Tibial artery (tissue), 4 donors: Measurements from ENCODE around the gene CXCR1.
A peak's percentile ranks its signal among the peaks of the same experiment; 100 is the strongest.

Experiments
- DNase-seq, 2 donors: peaks; one replicate each; pipeline ENCODE4 v3.0.0-alpha.2; 2019
- H3K27ac ChIP-seq, 2 donors: fragments of 200-600 bp; sonication (generic) in 1 of 2; 1 replicate in 1 of 2; 2 replicates in 1 of 2; pipeline ENCODE4 v1.5.1; 2018 to 2019; ENCODE audit warnings: mild to moderate bottlenecking in 1 of 2
- H3K27me3 ChIP-seq, 2 donors: fragments of 200-600 bp; sonication (generic) in 1 of 2; one replicate each; pipeline versions ENCODE4 v1.5.1 to v1.6.0; 2016 to 2019
- H3K36me3 ChIP-seq, 3 donors: fragments of 200-600 bp; sonication (generic) in 2 of 3; one replicate each; pipeline ENCODE4 v1.5.1; 2016 to 2019; ENCODE audit warnings: mild to moderate bottlenecking in 2 of 3
- H3K4me1 ChIP-seq, 4 donors: fragments of 200-600 bp; sonication (generic) in 2 of 4; 1 replicate in 3 of 4; 2 replicates in 1 of 4; pipeline ENCODE4 v1.5.1; 2016 to 2019
- H3K4me3 ChIP-seq, 2 donors: fragments of 200-600 bp; sonication (generic) in 1 of 2; 1 replicate in 1 of 2; 2 replicates in 1 of 2; pipeline ENCODE4 v1.5.1; 2018 to 2019; ENCODE audit warnings: mild to moderate bottlenecking in 2 of 2
- H3K9me3 ChIP-seq, 3 donors: fragments of 200-600 bp; sonication (generic) in 1 of 3; one replicate each; pipeline ENCODE4 v1.5.1; 2016 to 2019
- intact Hi-C: fragments of 100-400 bp; cut with DNase I; formaldehyde crosslinking; loops from one replicate; pipeline ENCODE4 v1.15.0; 2023; ENCODE audit warnings: low total_unique reads
- TF ChIP-seq, protein P1 (sequence below), 2 experiments: fragments of 200-600 bp in 1 of 2; fragments of 450-650 bp in 1 of 2; IDR thresholded peaks; one replicate each; pipeline ENCODE4 v1.5.1; 2017 to 2019; ENCODE audit warnings: antibody characterized with exemption in 2 of 2, mild to moderate bottlenecking in 1 of 2, moderate library complexity in 1 of 2

Gene CXCR1

DNA sequence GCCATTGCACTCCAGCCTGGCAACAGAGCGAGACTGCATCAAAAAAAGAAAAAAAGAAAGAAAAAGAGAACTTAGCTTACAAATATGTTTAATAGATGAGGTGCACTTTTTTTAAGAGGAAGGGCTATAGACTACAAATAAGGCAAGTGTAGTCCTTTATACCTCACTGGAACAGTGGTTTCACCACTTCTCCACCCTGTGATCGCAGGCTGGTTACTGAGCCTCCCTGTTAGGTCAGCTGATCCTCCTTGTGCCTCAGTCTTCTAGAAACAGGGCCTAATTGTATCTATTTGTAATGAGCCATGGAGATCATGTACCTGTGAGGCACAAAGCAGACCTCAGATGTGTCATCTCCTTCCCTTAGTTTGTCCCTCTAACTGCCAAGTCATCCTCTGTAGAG, 36.4 kb downstream of the CXCR1 start:
- H3K9me3 ChIP-seq = no peaks in the 10 kb centered on the region
- no peak overlapping the region for H3K27ac ChIP-seq
- no peak overlapping the region for H3K4me3 ChIP-seq
- intact Hi-C loops = no loop called here
- DNase-seq = no peak
- TF ChIP-seq, protein P1, sequence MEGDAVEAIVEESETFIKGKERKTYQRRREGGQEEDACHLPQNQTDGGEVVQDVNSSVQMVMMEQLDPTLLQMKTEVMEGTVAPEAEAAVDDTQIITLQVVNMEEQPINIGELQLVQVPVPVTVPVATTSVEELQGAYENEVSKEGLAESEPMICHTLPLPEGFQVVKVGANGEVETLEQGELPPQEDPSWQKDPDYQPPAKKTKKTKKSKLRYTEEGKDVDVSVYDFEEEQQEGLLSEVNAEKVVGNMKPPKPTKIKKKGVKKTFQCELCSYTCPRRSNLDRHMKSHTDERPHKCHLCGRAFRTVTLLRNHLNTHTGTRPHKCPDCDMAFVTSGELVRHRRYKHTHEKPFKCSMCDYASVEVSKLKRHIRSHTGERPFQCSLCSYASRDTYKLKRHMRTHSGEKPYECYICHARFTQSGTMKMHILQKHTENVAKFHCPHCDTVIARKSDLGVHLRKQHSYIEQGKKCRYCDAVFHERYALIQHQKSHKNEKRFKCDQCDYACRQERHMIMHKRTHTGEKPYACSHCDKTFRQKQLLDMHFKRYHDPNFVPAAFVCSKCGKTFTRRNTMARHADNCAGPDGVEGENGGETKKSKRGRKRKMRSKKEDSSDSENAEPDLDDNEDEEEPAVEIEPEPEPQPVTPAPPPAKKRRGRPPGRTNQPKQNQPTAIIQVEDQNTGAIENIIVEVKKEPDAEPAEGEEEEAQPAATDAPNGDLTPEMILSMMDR (IDR thresholded peaks at IDR 0.05) = no peak
- peaks cover 0 to 13% of the 10 kb centered on the region in 2 donors for H3K27me3 ChIP-seq
- H3K4me1 ChIP-seq = no peaks in the 10 kb centered on the region
- no peaks in the 10 kb centered on the region for H3K36me3 ChIP-seq

DNA sequence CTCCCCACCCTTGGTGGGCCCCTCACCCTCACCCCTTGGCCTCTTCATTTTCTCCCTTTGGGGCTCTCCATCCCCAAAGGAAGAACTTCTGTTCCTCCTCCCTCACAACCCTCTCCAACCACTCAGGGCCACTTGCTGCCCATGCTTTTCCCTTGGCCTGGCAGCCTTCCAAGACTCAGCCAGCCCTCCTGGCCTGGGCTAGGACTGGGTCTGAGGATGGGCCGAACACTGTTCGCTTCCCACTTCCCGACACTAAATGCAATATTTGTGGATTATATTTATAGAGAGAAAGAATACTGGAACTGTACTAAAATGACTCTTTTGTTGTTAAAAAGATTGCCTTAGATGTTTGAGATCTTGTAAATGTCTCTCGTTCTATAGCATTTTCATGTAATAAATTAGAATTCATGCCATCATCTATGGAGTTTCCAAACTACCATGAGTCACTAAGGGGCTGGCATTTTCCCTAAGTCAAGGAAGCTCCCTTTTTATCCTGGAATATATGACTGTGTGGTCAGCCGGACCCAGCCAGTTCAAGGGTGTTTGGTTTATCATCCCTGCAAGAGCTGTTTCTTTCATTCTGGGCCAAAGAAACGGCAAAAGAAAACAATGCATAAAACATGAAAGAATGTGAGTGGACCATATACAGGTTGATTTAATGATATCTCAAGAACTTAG, 37.2 kb downstream of the CXCR1 start:
- Histone ChIP-seq H3K4me3 (no peak overlapping the region), H3K36me3 (no peaks in the 10 kb centered on the region), H3K27me3 (peaks cover 0 to 16% of the 10 kb centered on the region in 2 donors), H3K9me3 (no peaks in the 10 kb centered on the region), H3K4me1 (no peaks in the 10 kb centered on the region), H3K27ac (no peak overlapping the region)
- DNase-seq = no peak
- TF ChIP-seq, protein P1 (IDR thresholded peaks at IDR 0.05) = no peak
- intact Hi-C loops = no loop called here

DNA sequence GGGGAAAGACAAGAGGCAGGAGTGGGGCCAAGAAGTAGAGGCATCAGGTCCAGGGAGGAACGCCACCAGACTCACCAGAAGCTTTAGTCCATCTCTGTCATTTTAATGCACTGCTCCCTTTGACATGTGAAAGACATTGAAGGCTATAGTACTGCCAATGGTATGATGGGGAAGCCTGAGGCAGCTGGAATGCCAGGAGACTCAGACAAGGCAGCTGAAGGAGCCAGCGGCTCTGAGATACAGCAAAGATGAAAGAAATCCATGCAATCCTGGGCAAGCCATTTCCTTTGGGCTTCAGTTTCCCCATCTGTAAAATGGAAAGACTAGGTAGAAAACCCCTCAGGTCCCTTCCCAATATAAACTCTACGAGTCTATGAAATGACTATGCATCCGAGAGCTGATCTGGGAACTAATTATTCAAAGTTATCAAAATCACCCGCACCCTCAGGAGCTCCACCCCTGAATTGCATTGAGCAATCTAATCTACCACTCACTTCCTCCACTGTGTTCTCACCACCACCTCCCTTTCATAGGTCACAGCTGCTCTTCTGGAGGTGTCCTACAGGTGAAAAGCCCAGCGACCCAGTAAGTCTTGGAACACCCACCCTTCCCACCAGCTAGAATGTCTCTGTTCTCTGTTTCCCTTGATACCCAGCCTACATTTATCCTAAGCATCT, 37.8 kb downstream of the CXCR1 start:
- intact Hi-C loops = no loop called here
- H3K27ac ChIP-seq = no peak overlapping the region
- no peaks in the 10 kb centered on the region for H3K9me3 ChIP-seq
- peaks cover 0 to 17% of the 10 kb centered on the region in 2 donors for H3K27me3 ChIP-seq
- H3K4me1 ChIP-seq = no peaks in the 10 kb centered on the region
- DNase-seq = no peak
- TF ChIP-seq, protein P1 (IDR thresholded peaks at IDR 0.05) = no peak
- H3K36me3 ChIP-seq = no peaks in the 10 kb centered on the region
- H3K4me3 ChIP-seq = no peak overlapping the region

DNA sequence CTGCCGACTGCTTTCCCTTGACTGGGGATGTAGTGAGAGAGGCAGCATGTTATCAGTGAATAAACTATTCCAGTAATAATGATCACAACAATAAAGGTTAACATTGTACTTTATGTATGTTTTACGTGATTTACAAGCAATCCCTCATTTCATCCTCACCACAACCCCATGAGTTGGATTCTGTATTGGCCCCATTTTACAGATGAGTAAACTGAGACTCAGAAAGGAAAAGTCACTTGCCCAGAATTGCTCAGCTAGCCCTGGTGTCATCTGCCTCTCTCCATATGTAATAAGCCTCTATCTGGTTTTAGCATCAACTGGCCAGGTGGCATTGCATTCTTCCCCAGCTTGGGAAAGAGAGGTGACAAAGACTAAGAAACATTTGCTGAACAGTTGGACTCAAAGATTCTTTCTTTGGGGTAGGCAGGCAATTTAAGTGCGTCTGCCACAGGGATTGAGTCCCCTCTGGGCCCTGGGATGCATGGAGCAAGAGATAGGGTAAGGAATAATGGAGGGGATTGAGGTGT, 38.8 kb downstream of the CXCR1 start:
- Histone ChIP-seq H3K9me3 (no peaks in the 10 kb centered on the region), H3K4me3 (no peak overlapping the region), H3K27me3 (peaks cover 0 to 17% of the 10 kb centered on the region in 2 donors), H3K4me1 (no peaks in the 10 kb centered on the region), H3K36me3 (no peaks in the 10 kb centered on the region), H3K27ac (no peak overlapping the region)
- TF ChIP-seq, protein P1 (IDR thresholded peaks at IDR 0.05) = no peak
- intact Hi-C loops = no loop called here
- DNase-seq = no peak

DNA sequence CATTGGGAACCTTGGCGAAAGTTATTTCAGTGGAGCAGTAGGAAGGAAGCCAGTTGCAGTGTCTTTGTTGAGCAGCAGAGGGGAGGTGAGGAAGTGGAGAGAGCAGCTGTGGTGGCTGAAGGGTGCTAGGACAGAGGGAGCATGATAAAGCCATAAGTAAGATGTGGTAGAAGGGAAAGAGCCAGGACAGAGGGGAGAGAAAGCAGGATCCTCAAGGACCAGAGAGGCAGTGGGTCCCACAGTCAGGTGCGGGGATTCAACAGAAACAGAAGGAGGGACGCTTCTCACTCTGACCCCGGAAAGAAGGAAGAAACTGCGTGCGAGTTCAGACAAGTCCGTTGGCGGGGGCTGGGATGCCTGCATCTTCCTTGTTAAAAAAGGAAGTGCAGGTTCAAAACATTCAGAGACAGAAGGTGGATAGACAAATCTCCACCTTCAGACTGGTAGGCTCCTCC, 41.1 kb downstream of the CXCR1 start, which contains the start of gene CXCR2:
Gene CXCR2, plus strand, starts transcription at position 403 of the 455 bp plus-strand sequence. CDS start 8,774 bp downstream, outside the sequence.
- intact Hi-C loops = no loop called here
- H3K9me3 ChIP-seq = peaks cover 0 to 13% (median 11%) of the 10 kb centered on the region in 3 donors
- H3K36me3 ChIP-seq = no peaks in the 10 kb centered on the region
- no peak within 1 kb of the TSS for H3K27ac ChIP-seq
- no peaks in the 10 kb centered on the region for H3K4me1 ChIP-seq
- H3K4me3 ChIP-seq = no peak within 1 kb of the TSS
- peaks cover 0 to 17% of the 10 kb centered on the region in 2 donors for H3K27me3 ChIP-seq
- DNase-seq = peak in 1 of 2 donors; percentile 41
- TF ChIP-seq, protein P1 (IDR thresholded peaks at IDR 0.05) = no peak
